Epithelial cell of esophagus (primary cell): ENCODE measurements around the gene MEX3D.

Source experiments
- DNase-seq: peaks from one replicate; pipeline ENCODE4 v3.0.0; 2010; ENCODE audit warnings: low read depth
- H3K4me3 ChIP-seq: 2 replicates; pipeline ENCODE4 v1.5.1; 2011; ENCODE audit warnings: mild to moderate bottlenecking, low read length, control low read depth
- CTCF ChIP-seq: IDR thresholded peaks from 2 replicates; pipeline ENCODE4 v1.5.1; 2011; ENCODE audit warnings: low read depth, mild to moderate bottlenecking, low read length, control low read depth, inconsistent platforms; ENCODE audit not compliant: insufficient read depth; ENCODE audit errors: missing control alignments

MEX3D gene

DNA sequence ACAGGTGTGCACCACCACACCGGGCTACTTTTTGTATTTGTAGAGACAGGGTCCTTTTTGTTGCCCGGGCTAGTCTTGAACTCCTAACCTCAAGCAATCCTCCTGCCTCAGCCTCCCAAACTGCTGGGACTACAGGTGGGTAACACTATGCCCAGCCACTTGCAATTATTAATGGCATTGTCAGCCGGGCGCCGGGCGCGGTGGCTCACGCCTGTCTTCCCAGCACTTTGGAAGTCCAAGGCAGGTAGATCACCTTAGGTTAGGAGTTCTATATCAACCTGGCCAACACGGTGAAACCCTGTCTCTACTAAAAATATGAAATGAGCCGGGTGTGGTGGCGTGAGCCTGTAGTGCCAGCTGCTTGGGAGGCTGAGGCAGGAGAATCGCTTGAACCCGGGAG lies 2.7 kb upstream of the MEX3D start:
- H3K4me3 ChIP-seq, result no peak overlapping the region
- no peak for TF ChIP-seq CTCF
- DNase-seq, result no peak

DNA sequence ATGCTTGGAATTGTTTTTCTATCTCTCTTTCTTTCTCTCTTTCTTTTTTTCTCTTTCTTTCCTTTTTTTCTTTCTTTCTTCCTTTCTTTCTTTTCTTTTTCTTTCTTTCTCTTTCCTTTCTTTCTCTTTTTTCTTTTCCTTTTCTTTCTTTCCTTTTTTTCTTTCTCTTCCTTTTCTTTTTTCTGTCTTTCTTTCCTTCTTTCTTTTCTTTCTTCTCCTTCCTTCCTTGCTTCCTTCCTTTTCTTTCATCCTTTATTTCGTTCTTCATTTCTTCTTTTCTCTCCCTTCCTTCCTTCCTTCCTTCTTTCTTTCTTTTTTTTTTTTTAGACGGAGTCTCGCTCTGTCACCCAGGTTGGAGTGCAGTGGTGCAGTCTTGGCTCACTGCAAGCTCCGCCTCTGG lies 1.9 kb upstream of the MEX3D start:
- no peak for TF ChIP-seq CTCF
- DNase-seq, result no peak
- H3K4me3 ChIP-seq, result no peak overlapping the region

GRCh38 chr19:1567848-1568227 lies 287 bp downstream of the MEX3D start:
- no peak for TF ChIP-seq CTCF
- DNase-seq, result no peak
- no peak overlapping the region for H3K4me3 ChIP-seq

- peak overlapping the region; percentile 59 for H3K4me3 ChIP-seq
- TF ChIP-seq CTCF, result no peak
- DNase-seq, result no peak
These were observed 843 bp downstream of the MEX3D start for GRCh38 chr19:1567116-1567847.

GRCh38 chr19:1566392-1567115 lies 1.6 kb downstream of the MEX3D start:
- no peak for TF ChIP-seq CTCF
- H3K4me3 ChIP-seq, result peak overlapping the region; percentile 59
- DNase-seq, result peak; percentile 80

- no peak overlapping the region for H3K4me3 ChIP-seq
- DNase-seq, result no peak
- no peak for TF ChIP-seq CTCF
These were observed 4.9 kb downstream of the MEX3D start for GRCh38 chr19:1563251-1563650.
